Astrocyte (in vitro differentiated cells and primary cell): ENCODE data around the gene PXK. TPM values are rescaled to one million over a fixed set of nuclear protein-coding genes. Genes with fewer than 3 reads are reported as not detected.

ENCODE experiments used
- DNase-seq: peaks from one replicate; pipeline ENCODE4 v3.0.0-alpha.2; 2010; ENCODE audit warnings: low read depth
- FAIRE-seq: peaks from 2 replicates; lab custom pipeline; 2011; peaks lifted over from hg19 to GRCh38; lab: Jason Lieb, UNC
- H2AFZ ChIP-seq: 2 replicates; pipeline ENCODE4 v1.6.0; 2012; ENCODE audit warnings: low read depth, low read length, inconsistent platforms
- H3K27ac ChIP-seq: 2 replicates; pipeline ENCODE4 v1.5.1; 2011; ENCODE audit warnings: low read depth, low read length, inconsistent platforms
- H3K27me3 ChIP-seq: 2 replicates; pipeline ENCODE4 v1.6.0; 2011; ENCODE audit warnings: low read length, inconsistent platforms; ENCODE audit not compliant: insufficient read depth
- H3K36me3 ChIP-seq: 2 replicates; pipeline ENCODE4 v1.5.1; 2011; ENCODE audit warnings: low read length, inconsistent platforms; ENCODE audit not compliant: insufficient read depth
- H3K4me1 ChIP-seq: 2 replicates; pipeline ENCODE4 v1.5.1; 2011; ENCODE audit warnings: low read length, inconsistent platforms; ENCODE audit not compliant: insufficient read depth
- H3K4me2 ChIP-seq: 2 replicates; pipeline ENCODE4 v1.6.0; 2012; ENCODE audit warnings: low read length, inconsistent platforms
- H3K4me3 ChIP-seq: 2 replicates; pipeline ENCODE4 v1.5.1; 2011; ENCODE audit warnings: low read depth, mild to moderate bottlenecking, low read length, inconsistent platforms; ENCODE audit not compliant: insufficient read depth
- H3K79me2 ChIP-seq: 2 replicates; pipeline ENCODE4 v1.6.0; 2012; ENCODE audit warnings: mild to moderate bottlenecking, low read length, inconsistent platforms; ENCODE audit not compliant: insufficient read depth
- H3K9ac ChIP-seq: 2 replicates; pipeline ENCODE4 v1.6.0; 2012; ENCODE audit warnings: mild to moderate bottlenecking, low read length, inconsistent platforms
- H3K9me3 ChIP-seq: 2 replicates; pipeline ENCODE4 v1.5.1; 2012; ENCODE audit warnings: low read depth, mild to moderate bottlenecking, low read length, inconsistent platforms; ENCODE audit not compliant: insufficient read depth
- H4K20me1 ChIP-seq: 2 replicates; pipeline ENCODE4 v1.6.0; 2012; ENCODE audit warnings: low read length, inconsistent platforms; ENCODE audit not compliant: insufficient read depth
- H3K27ac Mint-ChIP-seq: one replicate; pipeline ENCODE4 v1.8.0; 2021; ENCODE audit warnings: mild to moderate bottlenecking, mixed read lengths; ENCODE audit not compliant: unreplicated experiment
- H3K27me3 Mint-ChIP-seq: one replicate; pipeline ENCODE4 v1.8.0; 2021; ENCODE audit warnings: low read depth, mixed read lengths; ENCODE audit not compliant: unreplicated experiment
- H3K36me3 Mint-ChIP-seq: one replicate; pipeline ENCODE4 v1.8.0; 2021; ENCODE audit warnings: low read depth, mixed read lengths; ENCODE audit not compliant: unreplicated experiment
- H3K4me1 Mint-ChIP-seq: one replicate; pipeline ENCODE4 v1.8.0; 2021; ENCODE audit warnings: low read depth, mixed read lengths; ENCODE audit not compliant: unreplicated experiment
- H3K4me3 Mint-ChIP-seq: one replicate; pipeline ENCODE4 v1.8.0; 2021; ENCODE audit warnings: mild to moderate bottlenecking, moderate library complexity, mixed read lengths; ENCODE audit not compliant: unreplicated experiment
- H3K9me3 Mint-ChIP-seq: one replicate; pipeline ENCODE4 v1.8.0; 2021; ENCODE audit warnings: mild to moderate bottlenecking, mixed read lengths; ENCODE audit not compliant: unreplicated experiment
- EZH2 ChIP-seq: IDR thresholded peaks from 2 replicates; pipeline ENCODE4 v1.6.1; 2012; ENCODE audit warnings: mild to moderate bottlenecking, low read length, inconsistent platforms; ENCODE audit not compliant: insufficient read depth
- total RNA-seq: library from RNA; stranded (reverse); gene quantifications from 2 replicates; pipeline ENCODE4 v1.2.1, GENCODE V29; 2021
- TF ChIP-seq, protein P1 (sequence below): IDR thresholded peaks from 2 replicates; pipeline ENCODE4 v1.5.1; 2011; ENCODE audit warnings: low read depth, mild to moderate bottlenecking, inconsistent platforms, low read length, moderate library complexity; ENCODE audit not compliant: insufficient read depth

PXK gene
- total RNA-seq, 1 donor from 2014 or later = 10.5 TPM

DNA sequence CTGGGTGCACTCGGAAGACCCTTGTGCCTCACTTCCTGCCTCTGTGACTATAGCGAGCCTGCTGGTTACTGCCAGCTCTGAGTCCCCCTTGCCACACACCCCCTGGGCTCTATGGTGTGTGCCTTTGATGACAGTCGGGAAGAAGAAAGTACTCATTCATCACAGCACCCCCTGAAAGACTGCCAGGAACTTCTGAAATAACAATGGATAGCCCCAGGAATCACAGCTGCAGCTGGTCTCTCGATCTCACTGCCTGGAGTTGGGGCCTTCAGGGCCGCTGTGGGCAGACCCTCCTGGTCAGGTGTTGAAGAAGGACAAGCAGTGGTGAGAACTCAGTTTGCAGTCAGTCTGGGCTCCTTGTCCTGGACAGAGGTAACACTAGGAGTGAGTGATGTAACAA is 36.4 kb upstream of the PXK start:
- Mint-ChIP-seq H3K4me3 (no peak overlapping the region), H3K4me1 (no peaks in the 10 kb centered on the region), H3K9me3 (peaks cover 3% of the 10 kb centered on the region), H3K27ac (no peak overlapping the region), H3K27me3 (peaks cover 9% of the 10 kb centered on the region), H3K36me3 (peaks cover 4% of the 10 kb centered on the region)
- FAIRE-seq = no peak
- Histone ChIP-seq H3K36me3 (no peaks in the 10 kb centered on the region), H2AFZ (no peak overlapping the region), H3K79me2 (no peaks in the 10 kb centered on the region), H3K4me2 (no peak overlapping the region), H3K4me3 (no peak overlapping the region), H3K4me1 (no peaks in the 10 kb centered on the region), H3K9ac (no peak overlapping the region), H3K27ac (no peak overlapping the region), H4K20me1 (no peaks in the 10 kb centered on the region), H3K9me3 (no peaks in the 10 kb centered on the region), H3K27me3 (peaks cover 2% of the 10 kb centered on the region)
- no peak for DNase-seq
- TF ChIP-seq, protein P1, sequence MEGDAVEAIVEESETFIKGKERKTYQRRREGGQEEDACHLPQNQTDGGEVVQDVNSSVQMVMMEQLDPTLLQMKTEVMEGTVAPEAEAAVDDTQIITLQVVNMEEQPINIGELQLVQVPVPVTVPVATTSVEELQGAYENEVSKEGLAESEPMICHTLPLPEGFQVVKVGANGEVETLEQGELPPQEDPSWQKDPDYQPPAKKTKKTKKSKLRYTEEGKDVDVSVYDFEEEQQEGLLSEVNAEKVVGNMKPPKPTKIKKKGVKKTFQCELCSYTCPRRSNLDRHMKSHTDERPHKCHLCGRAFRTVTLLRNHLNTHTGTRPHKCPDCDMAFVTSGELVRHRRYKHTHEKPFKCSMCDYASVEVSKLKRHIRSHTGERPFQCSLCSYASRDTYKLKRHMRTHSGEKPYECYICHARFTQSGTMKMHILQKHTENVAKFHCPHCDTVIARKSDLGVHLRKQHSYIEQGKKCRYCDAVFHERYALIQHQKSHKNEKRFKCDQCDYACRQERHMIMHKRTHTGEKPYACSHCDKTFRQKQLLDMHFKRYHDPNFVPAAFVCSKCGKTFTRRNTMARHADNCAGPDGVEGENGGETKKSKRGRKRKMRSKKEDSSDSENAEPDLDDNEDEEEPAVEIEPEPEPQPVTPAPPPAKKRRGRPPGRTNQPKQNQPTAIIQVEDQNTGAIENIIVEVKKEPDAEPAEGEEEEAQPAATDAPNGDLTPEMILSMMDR = no peak
- TF ChIP-seq EZH2 = no peak

DNA sequence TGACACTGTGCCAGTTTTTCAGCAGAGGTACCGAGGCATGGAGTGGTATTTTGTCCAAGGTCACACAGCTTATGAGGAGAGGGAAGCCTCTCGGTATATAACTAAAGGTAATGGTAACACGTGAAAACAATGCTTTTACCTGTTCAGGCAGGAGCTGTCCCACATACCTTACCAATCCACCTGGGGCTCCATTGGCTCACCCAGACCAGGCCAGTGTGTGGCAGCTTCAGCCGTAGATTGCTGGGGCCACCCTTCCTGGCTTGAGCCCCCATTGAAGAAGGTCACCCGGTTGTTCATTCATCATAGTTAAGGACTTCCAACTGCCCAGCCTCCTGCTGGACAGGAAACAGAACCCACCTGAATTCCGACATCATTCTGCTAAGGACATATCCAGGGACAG is 35.8 kb upstream of the PXK start:
- H3K79me2 ChIP-seq = no peaks in the 10 kb centered on the region
- no peak overlapping the region for H3K4me3 ChIP-seq
- FAIRE-seq (no peak), DNase-seq (no peak)
- no peaks in the 10 kb centered on the region for H3K36me3 ChIP-seq
- peaks cover 4% of the 10 kb centered on the region for H3K36me3 Mint-ChIP-seq
- H3K4me1 Mint-ChIP-seq = no peaks in the 10 kb centered on the region
- H3K9me3 Mint-ChIP-seq = peaks cover 4% of the 10 kb centered on the region
- H3K27me3 ChIP-seq = peaks cover 5% of the 10 kb centered on the region
- H3K4me1 ChIP-seq = no peaks in the 10 kb centered on the region
- H3K4me2 ChIP-seq = no peak overlapping the region
- no peaks in the 10 kb centered on the region for H3K9me3 ChIP-seq
- no peaks in the 10 kb centered on the region for H4K20me1 ChIP-seq
- no peak overlapping the region for H2AFZ ChIP-seq
- H3K4me3 Mint-ChIP-seq = no peak overlapping the region
- TF ChIP-seq EZH2 = no peak
- TF ChIP-seq, protein P1 = no peak
- no peak overlapping the region for H3K27ac Mint-ChIP-seq
- peaks cover 12% of the 10 kb centered on the region for H3K27me3 Mint-ChIP-seq
- H3K9ac ChIP-seq = no peak overlapping the region
- H3K27ac ChIP-seq = no peak overlapping the region

DNA sequence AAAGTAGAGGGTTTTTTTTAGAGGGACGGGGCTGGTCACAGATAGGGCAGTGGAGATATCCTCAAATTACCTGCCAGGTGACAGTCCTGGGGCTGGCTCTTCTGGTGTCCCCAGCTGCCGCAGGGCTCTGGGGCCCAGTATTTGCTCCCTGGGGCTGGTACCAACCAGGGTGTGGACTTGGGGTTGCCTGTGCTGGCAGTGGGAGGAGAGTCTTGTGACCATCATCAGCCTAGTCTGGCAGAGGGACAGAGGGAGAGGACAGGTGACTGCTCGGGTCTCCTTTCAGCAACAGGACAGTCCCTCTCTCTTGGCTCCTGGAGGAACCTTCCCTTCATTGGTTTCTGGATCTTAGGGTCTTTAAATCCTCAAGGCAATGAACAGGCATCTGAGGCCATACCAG is 34.5 kb upstream of the PXK start:
- no peaks in the 10 kb centered on the region for H3K36me3 Mint-ChIP-seq
- Histone ChIP-seq H4K20me1 (no peaks in the 10 kb centered on the region), H3K27me3 (peaks cover 12% of the 10 kb centered on the region), H3K4me3 (no peak overlapping the region), H3K9ac (no peak overlapping the region), H3K79me2 (no peaks in the 10 kb centered on the region), H3K27ac (no peak overlapping the region), H3K9me3 (no peaks in the 10 kb centered on the region), H3K4me2 (no peak overlapping the region), H3K36me3 (no peaks in the 10 kb centered on the region), H3K4me1 (no peaks in the 10 kb centered on the region), H2AFZ (no peak overlapping the region)
- no peak overlapping the region for H3K4me3 Mint-ChIP-seq
- no peak overlapping the region for H3K27ac Mint-ChIP-seq
- TF ChIP-seq, protein P1 = no peak
- TF ChIP-seq EZH2 = no peak
- peaks cover 6% of the 10 kb centered on the region for H3K9me3 Mint-ChIP-seq
- DNase-seq (no peak), FAIRE-seq (no peak)
- H3K27me3 Mint-ChIP-seq = peaks cover 23% of the 10 kb centered on the region
- H3K4me1 Mint-ChIP-seq = no peaks in the 10 kb centered on the region
